HCT116 (cell line): ENCODE measurements around the gene FCHO1. TPM values are rescaled to one million over a fixed set of nuclear protein-coding genes. Genes with fewer than 3 reads are reported as not detected.

Experiments used
- ATAC-seq: fragments of 200-7000 bp; cut with Tn5 transposase; 2 replicates; pipeline ENCODE4 v1.9.1; 2020; ENCODE audit warnings: mild to moderate bottlenecking, moderate library complexity
- BruUV-seq: library from RNA; stranded (reverse); fragments of 400-500 nt; replicated peaks from 2 replicates; lab custom pipeline; 2021; lab: Mats Ljungman, UMichigan
- CTCF ChIA-PET: fragments of 300-600 bp; sonication (Branson Sonifier 250); formaldehyde crosslinking; loops from one replicate; lab custom pipeline; 2021; ENCODE audit warnings: antibody characterized with exemption; lab: Charles Lee
- POLR2A ChIA-PET: fragments of 300-600, 350-600 bp; sonication (Branson Sonifier 250); formaldehyde crosslinking; loops from one replicate; lab custom pipeline; 2021; ENCODE audit warnings: antibody characterized with exemption; lab: Charles Lee
- RAD21 ChIA-PET, 2 experiments: fragments of 300-600 bp; sonication (Branson Sonifier 250); formaldehyde crosslinking; loops; one replicate each; lab custom pipeline; 2023; ENCODE audit warnings: low total read pairs in 2 of 2; ENCODE audit not compliant: uncharacterized antibody in 2 of 2, unreplicated experiment in 2 of 2, low non-redundant PET in 1 of 2; lab: Charles Lee
- DNase-seq: peaks from one replicate; pipeline ENCODE4 v3.0.0-alpha.2; 2010; ENCODE audit warnings: low read depth, low spot score
- H2AFZ ChIP-seq: fragments of 200-600 bp; shearing (Covaris generic), sonication (generic); 2 replicates; pipeline ENCODE4 v1.6.1; 2017; ENCODE audit warnings: low read depth, mixed run types, mixed read lengths, antibody characterized with exemption, low read length; ENCODE audit not compliant: poor library complexity, severe bottlenecking
- H3K27ac ChIP-seq: 2 replicates; pipeline ENCODE4 v1.5.1; 2012; ENCODE audit warnings: low read depth, low read length
- H3K27me3 ChIP-seq: fragments of 200-600 bp; sonication (generic); 2 replicates; pipeline ENCODE4 v1.6.1; 2016; ENCODE audit warnings: mixed run types, low read length, mixed read lengths; ENCODE audit not compliant: insufficient read depth
- H3K36me3 ChIP-seq, 2 experiments: fragments of 200-500 bp in 1 of 2; fragments of 200-600 bp in 1 of 2; sonication (Bioruptor generic) in 1 of 2; sonication (generic) in 1 of 2; 2 replicates each; pipeline versions ENCODE4 v1.5.1 to v1.6.1; 2014 to 2016; ENCODE audit warnings: low read length in 2 of 2, inconsistent platforms in 1 of 2, mixed read lengths in 1 of 2, mixed run types in 1 of 2; ENCODE audit not compliant: insufficient read depth in 2 of 2, control insufficient read depth in 1 of 2
- H3K4me1 ChIP-seq, 2 experiments: fragments of 200-600 bp in 1 of 2; sonication (generic) in 1 of 2; 2 replicates each; pipeline versions ENCODE4 v1.5.1 to v1.6.1; 2012 to 2017; ENCODE audit warnings: low read length in 2 of 2, inconsistent platforms in 1 of 2, mild to moderate bottlenecking in 1 of 2, mixed read lengths in 1 of 2, mixed run types in 1 of 2, moderate library complexity in 1 of 2; ENCODE audit not compliant: insufficient read depth in 2 of 2, control insufficient read depth in 1 of 2
- H3K4me2 ChIP-seq: fragments of 200-600 bp; sonication (generic); 2 replicates; pipeline ENCODE4 v1.6.1; 2017; ENCODE audit warnings: mixed run types, low read length, mixed read lengths
- H3K4me3 ChIP-seq, 2 experiments: fragments of 200-600 bp in 1 of 2; sonication (generic) in 1 of 2; replicated peaks in 1 of 2; 2 replicates each; pipeline ENCODE4 v1.5.1; 2011 to 2016; ENCODE audit warnings: low read length in 2 of 2, control low read depth in 1 of 2, low read depth in 1 of 2, mild to moderate bottlenecking in 1 of 2, mixed read lengths in 1 of 2, mixed run types in 1 of 2
- H3K79me2 ChIP-seq: fragments of 200-600 bp; sonication (generic); 2 replicates; pipeline ENCODE4 v1.6.1; 2017; ENCODE audit warnings: mild to moderate bottlenecking, mixed run types, low read length, moderate library complexity, mixed read lengths; ENCODE audit not compliant: insufficient read depth
- H3K9ac ChIP-seq: fragments of 200-600 bp; sonication (generic); 2 replicates; pipeline ENCODE4 v1.6.1; 2016; ENCODE audit warnings: low read length, mixed read lengths
- H3K9me2 ChIP-seq: fragments of 200-600 bp; sonication (generic), shearing (Covaris generic); 2 replicates; pipeline ENCODE4 v1.6.1; 2017; ENCODE audit warnings: mixed run types, mild to moderate bottlenecking, moderate library complexity; ENCODE audit not compliant: insufficient read depth
- H3K9me3 ChIP-seq, 2 experiments: fragments of 200-500 bp in 1 of 2; fragments of 200-600 bp in 1 of 2; sonication (Bioruptor generic) in 1 of 2; sonication (generic) in 1 of 2; 2 replicates each; pipeline ENCODE4 v1.6.1; 2014 to 2017; ENCODE audit warnings: low read length in 2 of 2, mixed read lengths in 2 of 2, inconsistent platforms in 1 of 2, low read depth in 1 of 2, mild to moderate bottlenecking in 1 of 2, mixed run types in 1 of 2, moderate library complexity in 1 of 2; ENCODE audit not compliant: control insufficient read depth in 1 of 2, insufficient read depth in 1 of 2
- H4K20me1 ChIP-seq: fragments of 200-600 bp; sonication (generic), shearing (Covaris generic); 2 replicates; pipeline ENCODE4 v1.6.1; 2017; ENCODE audit warnings: mixed run types, mild to moderate bottlenecking, moderate library complexity; ENCODE audit not compliant: insufficient read depth
- EZH2 ChIP-seq: fragments of 200-600 bp; sonication (generic); IDR thresholded peaks from 2 replicates; pipeline ENCODE4 v1.6.1; 2017; ENCODE audit warnings: antibody characterized with exemption, mixed run types
- FOSL1 ChIP-seq: IDR thresholded peaks from 2 replicates; pipeline ENCODE4 v1.6.1; 2012; ENCODE audit warnings: low read depth
- JUND ChIP-seq: IDR thresholded peaks from 2 replicates; pipeline ENCODE4 v1.6.1; 2012
- ZFX ChIP-seq: fragments of 450-650 bp; IDR thresholded peaks from 2 replicates; pipeline ENCODE4 v1.6.1; 2017
- intact Hi-C: fragments of 100-400 bp; cut with micrococcal nuclease; formaldehyde crosslinking; loops from 2 replicates; pipeline ENCODE4 v1.10.0; 2022
- total RNA-seq: library from RNA; stranded (reverse); gene quantifications from one replicate; pipeline ENCODE4 v1.2.1, GENCODE V29; 2021; ENCODE audit not compliant: unreplicated experiment
- TF ChIP-seq, protein P1 (sequence below), 3 experiments: fragments of 200-600 bp in 1 of 3; sonication (generic) in 1 of 3; IDR thresholded peaks in 2 of 3; conservative IDR thresholded peaks in 1 of 3; 2 replicates each; pipeline ENCODE4 v1.5.1; 2012 to 2017; ENCODE audit warnings: low read depth in 2 of 3, low read length in 2 of 3, antibody characterized with exemption in 1 of 3, borderline replicate concordance in 1 of 3, control low read depth in 1 of 3, mild to moderate bottlenecking in 1 of 3, mixed read lengths in 1 of 3, mixed run types in 1 of 3, moderate library complexity in 1 of 3; ENCODE audit not compliant: insufficient read depth in 1 of 3

Gene FCHO1
- total RNA-seq, 1 experiment from 2014 or later = 28.1 TPM

DNA sequence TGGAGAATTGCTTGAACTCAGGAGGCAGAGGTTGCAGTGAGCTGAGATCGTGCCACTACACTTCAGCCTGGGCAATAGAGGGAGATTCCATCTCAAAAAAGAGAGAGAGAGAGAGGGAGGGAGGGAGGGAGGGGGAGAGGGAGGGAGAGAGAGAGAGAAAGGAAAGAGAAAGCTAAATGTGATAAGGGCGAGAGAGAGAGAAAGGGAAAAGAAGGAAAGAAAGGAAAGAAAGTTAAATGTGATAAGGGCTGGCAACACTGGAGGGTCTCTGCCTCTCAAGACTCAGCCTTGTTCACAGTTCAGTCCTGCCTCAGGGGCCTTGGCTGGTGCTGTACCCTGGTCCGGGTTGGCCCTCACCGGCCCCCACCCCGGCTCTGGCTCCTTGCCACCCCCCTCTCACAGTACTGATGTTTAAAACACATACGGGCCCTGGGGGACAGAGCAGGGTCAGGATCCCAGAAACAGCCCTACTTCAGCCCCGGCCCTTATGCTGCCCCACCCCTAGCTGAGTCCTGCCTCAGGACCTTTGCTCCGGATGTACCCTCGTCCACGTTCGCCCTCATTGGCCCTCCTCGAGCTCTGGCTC is 28.5 kb upstream of the FCHO1 start:
- Histone ChIP-seq H3K79me2 (peaks cover 36% of the 10 kb centered on the region), H4K20me1 (no peaks in the 10 kb centered on the region), H3K27ac (no peak overlapping the region), H3K9me2 (no peaks in the 10 kb centered on the region), H3K27me3 (no peaks in the 10 kb centered on the region), H3K9ac (no peak overlapping the region), H3K36me3 (peaks cover 12 to 24% of the 10 kb centered on the region in 2 experiments; a peak in 3 of 4 replicates), H3K4me3 (no peak overlapping the region), H3K9me3 (no peaks in the 10 kb centered on the region), H2AFZ (no peak overlapping the region), H3K4me1 (peaks cover 13 to 30% of the 10 kb centered on the region in 2 experiments), H3K4me2 (no peak overlapping the region)
- TF ChIP-seq EZH2 = no peak
- ChIA-PET CTCF (no interaction called here), RAD21 (no interaction called here), POLR2A (no interaction called here)
- ATAC-seq (no peak), DNase-seq (no peak)
- BruUV-seq = no TSS peak
- intact Hi-C loops = no loop called here

DNA sequence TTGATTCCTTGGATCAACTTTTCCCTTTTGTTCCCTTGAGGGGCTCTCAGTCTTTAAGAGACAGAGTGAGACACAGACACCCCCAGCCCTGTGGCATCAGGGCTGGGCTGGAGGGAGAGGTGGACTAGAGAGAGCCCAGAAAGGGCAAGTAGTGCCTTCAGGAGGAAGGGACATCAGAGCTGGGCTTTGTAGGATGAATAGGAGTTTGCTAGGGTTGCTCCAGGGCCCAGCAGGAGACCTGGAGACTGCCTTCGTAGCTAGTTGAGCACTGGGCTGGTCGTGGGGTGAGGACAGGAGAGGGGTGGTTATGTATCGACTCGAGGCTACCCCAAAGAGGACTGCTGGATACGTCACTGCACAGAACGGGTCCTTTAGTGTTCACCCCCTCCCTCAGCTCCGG is 26.6 kb upstream of the FCHO1 start:
- no peaks in the 10 kb centered on the region for H4K20me1 ChIP-seq
- ATAC-seq (no peak), DNase-seq (no peak)
- intact Hi-C loops = no loop called here
- BruUV-seq = no TSS peak
- peaks cover 52% of the 10 kb centered on the region for H3K79me2 ChIP-seq
- H2AFZ ChIP-seq = no peak overlapping the region
- H3K36me3 ChIP-seq = peaks cover 20 to 30% of the 10 kb centered on the region in 2 experiments; a peak in 3 of 4 replicates
- no peaks in the 10 kb centered on the region for H3K9me3 ChIP-seq
- ChIA-PET CTCF (no interaction called here), POLR2A (no interaction called here), RAD21 (no interaction called here)
- no peak overlapping the region for H3K4me3 ChIP-seq
- no peak overlapping the region for H3K9ac ChIP-seq
- H3K27me3 ChIP-seq = no peaks in the 10 kb centered on the region
- TF ChIP-seq FOSL1 = no peak
- TF ChIP-seq JUND = no peak
- no peak for TF ChIP-seq ZFX
- TF ChIP-seq EZH2 = no peak
- TF ChIP-seq, protein P1, sequence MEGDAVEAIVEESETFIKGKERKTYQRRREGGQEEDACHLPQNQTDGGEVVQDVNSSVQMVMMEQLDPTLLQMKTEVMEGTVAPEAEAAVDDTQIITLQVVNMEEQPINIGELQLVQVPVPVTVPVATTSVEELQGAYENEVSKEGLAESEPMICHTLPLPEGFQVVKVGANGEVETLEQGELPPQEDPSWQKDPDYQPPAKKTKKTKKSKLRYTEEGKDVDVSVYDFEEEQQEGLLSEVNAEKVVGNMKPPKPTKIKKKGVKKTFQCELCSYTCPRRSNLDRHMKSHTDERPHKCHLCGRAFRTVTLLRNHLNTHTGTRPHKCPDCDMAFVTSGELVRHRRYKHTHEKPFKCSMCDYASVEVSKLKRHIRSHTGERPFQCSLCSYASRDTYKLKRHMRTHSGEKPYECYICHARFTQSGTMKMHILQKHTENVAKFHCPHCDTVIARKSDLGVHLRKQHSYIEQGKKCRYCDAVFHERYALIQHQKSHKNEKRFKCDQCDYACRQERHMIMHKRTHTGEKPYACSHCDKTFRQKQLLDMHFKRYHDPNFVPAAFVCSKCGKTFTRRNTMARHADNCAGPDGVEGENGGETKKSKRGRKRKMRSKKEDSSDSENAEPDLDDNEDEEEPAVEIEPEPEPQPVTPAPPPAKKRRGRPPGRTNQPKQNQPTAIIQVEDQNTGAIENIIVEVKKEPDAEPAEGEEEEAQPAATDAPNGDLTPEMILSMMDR (IDR thresholded peaks at IDR 0.05 in 2 of 3, conservative IDR thresholded peaks at IDR 0.05 in 1 of 3; ENCODE audit: borderline replicate concordance in 1 of 3, insufficient read depth in 1 of 3, low read depth in 2 of 3, low read length in 2 of 3) = no peak
- no peak overlapping the region for H3K4me2 ChIP-seq
- peaks cover 7 to 22% of the 10 kb centered on the region in 2 experiments; a peak in 3 of 4 replicates for H3K4me1 ChIP-seq
- no peaks in the 10 kb centered on the region for H3K9me2 ChIP-seq
- H3K27ac ChIP-seq = no peak overlapping the region
